ENCODE data around the gene NUDT3.

Gene NUDT3

DNA sequence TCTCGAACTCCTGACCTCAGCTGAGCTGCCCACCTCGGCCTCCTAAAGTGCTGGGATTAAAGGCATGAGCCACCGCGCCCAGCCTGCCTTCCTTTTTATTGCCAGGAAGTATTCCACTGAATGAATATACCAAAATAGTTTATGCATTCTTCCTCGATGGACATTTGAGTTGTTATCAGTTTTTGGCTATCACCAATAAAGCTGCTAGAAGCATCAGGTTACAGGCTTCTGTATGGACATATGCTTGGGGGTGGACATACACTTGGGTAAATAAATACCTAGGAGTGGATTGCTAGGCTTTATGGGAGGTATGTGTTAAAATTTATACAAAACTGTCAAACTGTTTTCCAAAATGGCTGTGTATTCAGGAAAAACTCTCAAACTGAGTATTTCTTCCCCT is 43.4 kb upstream of the NUDT3 start:
- no peak overlapping the region for H3K4me3 ChIP-seq (replicated peaks in 1 of 2; ENCODE audit: low read depth in 2 of 2, low read length in 2 of 2)
- TF ChIP-seq, protein P1, sequence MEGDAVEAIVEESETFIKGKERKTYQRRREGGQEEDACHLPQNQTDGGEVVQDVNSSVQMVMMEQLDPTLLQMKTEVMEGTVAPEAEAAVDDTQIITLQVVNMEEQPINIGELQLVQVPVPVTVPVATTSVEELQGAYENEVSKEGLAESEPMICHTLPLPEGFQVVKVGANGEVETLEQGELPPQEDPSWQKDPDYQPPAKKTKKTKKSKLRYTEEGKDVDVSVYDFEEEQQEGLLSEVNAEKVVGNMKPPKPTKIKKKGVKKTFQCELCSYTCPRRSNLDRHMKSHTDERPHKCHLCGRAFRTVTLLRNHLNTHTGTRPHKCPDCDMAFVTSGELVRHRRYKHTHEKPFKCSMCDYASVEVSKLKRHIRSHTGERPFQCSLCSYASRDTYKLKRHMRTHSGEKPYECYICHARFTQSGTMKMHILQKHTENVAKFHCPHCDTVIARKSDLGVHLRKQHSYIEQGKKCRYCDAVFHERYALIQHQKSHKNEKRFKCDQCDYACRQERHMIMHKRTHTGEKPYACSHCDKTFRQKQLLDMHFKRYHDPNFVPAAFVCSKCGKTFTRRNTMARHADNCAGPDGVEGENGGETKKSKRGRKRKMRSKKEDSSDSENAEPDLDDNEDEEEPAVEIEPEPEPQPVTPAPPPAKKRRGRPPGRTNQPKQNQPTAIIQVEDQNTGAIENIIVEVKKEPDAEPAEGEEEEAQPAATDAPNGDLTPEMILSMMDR (IDR thresholded peaks at IDR 0.05; ENCODE audit: low read depth, low read length): no peak
- DNase-seq (ENCODE audit: low read depth in 2 of 2): no peak

DNA sequence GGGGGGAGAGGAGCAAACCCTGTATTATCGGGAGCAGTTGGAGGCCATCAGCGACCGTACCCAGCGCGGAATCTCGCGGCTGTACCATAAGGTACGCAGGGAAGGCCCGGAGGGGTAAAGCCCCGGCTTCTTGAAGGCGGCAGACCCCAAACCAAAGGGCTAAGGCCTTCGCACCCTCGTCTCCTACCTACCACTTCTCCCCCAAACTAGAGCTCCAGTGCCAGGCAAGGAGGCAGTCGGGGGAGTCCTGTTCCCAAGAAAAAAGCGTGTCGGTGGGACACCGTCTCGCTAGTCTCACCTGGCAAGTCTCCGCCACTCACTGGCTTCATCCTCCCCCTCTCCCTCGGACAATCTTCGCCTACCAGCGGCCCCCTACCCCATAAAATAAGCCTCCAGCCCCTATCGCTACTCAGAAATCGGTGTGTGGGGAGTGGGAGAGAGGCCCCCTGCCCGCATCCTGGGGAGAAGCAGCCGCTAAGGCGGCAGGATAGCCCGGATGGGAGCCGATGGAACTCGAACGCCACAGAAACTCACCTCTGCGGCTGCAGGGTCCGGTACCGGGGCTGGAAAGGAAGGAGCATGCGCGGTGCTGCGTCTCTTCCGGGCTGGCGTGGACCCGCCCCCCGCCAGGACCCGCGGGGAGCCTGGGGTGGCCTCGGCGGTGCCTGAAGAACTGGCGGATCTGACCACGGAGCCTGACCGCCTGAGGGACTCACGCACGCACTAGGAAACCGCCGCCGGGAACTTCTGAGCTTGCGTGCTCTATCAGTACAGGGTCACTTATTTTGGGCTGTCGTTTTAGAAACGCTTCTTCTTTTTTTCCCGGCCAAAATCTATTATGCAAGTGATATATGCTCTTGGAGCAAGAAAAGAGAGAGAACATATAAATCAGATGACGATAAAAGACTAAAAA is 33.3 kb upstream of the NUDT3 start, which contains the start of gene RPS10:
Gene RPS10 (minus strand): TSS at position 572 of the 913 bp plus-strand sequence. CDS start 848 bp downstream, outside the sequence.
- H3K4me3 ChIP-seq (replicated peaks in 1 of 2; ENCODE audit: low read depth in 2 of 2, low read length in 2 of 2): peak within 1 kb of the TSS; percentile 88 to 97
- DNase-seq (ENCODE audit: low read depth in 2 of 2): peak; percentile 94 to 96
- TF ChIP-seq, protein P1 (IDR thresholded peaks at IDR 0.05; ENCODE audit: low read depth, low read length): no peak

DNA sequence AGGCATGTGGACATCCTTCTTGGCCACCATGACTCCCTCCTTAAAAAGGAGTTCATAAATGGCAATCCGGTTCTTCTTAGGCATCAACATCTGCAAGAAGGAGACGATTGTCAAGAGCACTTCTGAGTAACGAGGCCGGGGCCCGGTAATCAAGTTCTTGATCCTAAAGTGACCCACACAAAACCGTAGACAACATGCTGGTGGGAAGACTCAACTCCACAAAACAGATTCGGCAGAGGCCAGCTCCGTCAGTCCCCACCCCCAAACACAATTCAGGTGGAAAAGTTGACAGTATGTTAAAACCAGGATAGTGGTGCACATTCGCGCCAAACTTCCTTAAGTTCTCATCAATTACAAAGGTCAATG is 32.6 kb upstream of the NUDT3 start:
- H3K4me3 ChIP-seq (replicated peaks in 1 of 2; ENCODE audit: low read depth in 2 of 2, low read length in 2 of 2): peak overlapping the region; percentile 88 to 97
- TF ChIP-seq, protein P1 (IDR thresholded peaks at IDR 0.05; ENCODE audit: low read depth, low read length): no peak
- DNase-seq (ENCODE audit: low read depth in 2 of 2): peak; percentile 18 to 26

DNA sequence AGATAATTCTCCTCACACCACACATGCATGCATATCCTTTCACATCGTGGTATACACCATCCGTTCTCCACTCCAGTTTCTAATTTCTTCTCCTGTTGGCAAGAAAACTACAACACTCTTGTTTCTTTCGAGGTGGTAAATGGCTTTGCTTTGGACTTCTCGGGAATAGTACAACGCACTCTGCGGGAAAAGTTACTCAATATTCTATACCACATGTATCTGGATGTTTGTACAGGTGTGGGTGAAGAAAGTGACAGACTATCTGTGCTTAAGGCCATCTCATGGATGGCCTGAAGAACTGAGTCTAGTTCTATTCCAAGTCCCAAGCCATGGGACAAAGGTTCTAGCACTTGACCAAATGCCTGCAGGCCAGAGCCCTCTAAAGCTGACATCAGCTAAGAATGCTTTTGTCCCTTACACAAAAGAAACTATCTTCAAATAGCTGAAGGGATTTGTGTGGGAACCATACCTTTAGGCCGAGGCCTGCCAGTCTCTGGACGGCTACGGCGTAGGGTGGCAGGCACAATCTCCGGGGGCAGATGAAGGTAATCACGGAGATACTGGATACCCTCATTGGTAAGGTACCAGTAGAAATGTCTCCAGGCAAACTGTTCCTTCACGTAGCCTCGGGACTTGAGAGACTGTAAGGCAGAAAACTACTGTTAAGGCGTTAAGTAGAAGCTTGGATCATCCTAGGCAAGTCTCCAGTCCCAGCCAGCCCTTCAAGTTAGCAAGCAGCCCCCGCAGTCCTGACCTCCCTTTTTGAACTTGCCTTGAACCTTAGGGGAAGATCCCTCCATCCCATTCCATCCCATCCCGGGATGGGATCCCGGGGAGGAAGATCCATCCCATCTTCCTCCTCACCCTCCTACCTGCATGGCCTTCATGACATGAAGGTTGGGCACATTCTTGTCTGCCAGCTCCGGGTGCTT is 32.0 kb upstream of the NUDT3 start:
- DNase-seq (ENCODE audit: low read depth in 2 of 2): no peak
- TF ChIP-seq, protein P1 (IDR thresholded peaks at IDR 0.05; ENCODE audit: low read depth, low read length): no peak
- H3K4me3 ChIP-seq (replicated peaks in 1 of 2; ENCODE audit: low read depth in 2 of 2, low read length in 2 of 2): peak overlapping the region; percentile 88 to 97

DNA sequence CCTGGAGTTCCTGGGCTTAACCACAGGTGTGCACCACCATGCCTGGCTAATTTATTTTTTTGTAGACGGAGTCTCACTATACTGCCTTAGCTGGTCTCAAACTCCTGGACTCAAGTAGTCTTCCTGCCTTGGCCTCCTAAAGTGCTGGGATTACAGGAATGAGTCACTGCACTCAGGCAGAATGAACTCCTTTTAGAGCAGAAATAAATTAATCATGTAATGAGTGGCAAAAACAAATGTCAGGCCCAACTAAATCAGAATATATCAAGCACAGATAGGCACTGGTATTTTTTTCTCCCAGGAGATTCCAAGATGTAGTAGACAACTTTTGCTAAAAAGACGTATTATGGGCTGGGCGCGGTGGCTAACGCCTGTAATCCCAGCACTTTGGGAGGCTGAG is 30.8 kb upstream of the NUDT3 start:
- DNase-seq (ENCODE audit: low read depth in 2 of 2): no peak
- TF ChIP-seq, protein P1 (IDR thresholded peaks at IDR 0.05; ENCODE audit: low read depth, low read length): no peak
- no peak overlapping the region for H3K4me3 ChIP-seq (replicated peaks in 1 of 2; ENCODE audit: low read depth in 2 of 2, low read length in 2 of 2)

DNA sequence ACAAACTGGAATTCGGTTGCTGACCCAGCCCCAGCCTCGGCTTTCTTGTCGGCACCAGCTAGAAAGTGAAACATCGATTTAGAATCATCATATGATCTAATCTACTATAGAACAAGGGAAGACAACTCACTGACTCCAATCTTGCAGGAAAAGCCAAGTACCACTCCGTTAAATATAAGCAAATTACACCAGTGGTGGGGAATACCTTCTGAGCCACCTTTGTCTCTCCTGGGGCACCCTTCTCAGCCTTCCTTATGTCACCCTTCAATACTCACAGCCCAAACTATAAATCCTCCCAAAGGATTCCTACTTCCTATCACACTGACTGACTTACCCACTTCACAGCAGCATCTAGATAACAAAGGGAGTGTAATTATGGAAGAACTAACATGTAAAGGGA is 25.9 kb upstream of the NUDT3 start:
- TF ChIP-seq, protein P1 (IDR thresholded peaks at IDR 0.05; ENCODE audit: low read depth, low read length): no peak
- no peak overlapping the region for H3K4me3 ChIP-seq (replicated peaks in 1 of 2; ENCODE audit: low read depth in 2 of 2, low read length in 2 of 2)
- DNase-seq (ENCODE audit: low read depth in 2 of 2): no peak
